ENCODE results near the gene DOCK8. TPM values are rescaled to one million over a fixed set of nuclear protein-coding genes. Genes with fewer than 3 reads are reported as not detected.

Gene DOCK8
- total and polyA plus RNA-seq, 3 donors from 2014 or later: 46.7 to 63.9 (median 51.4) TPM

DNA sequence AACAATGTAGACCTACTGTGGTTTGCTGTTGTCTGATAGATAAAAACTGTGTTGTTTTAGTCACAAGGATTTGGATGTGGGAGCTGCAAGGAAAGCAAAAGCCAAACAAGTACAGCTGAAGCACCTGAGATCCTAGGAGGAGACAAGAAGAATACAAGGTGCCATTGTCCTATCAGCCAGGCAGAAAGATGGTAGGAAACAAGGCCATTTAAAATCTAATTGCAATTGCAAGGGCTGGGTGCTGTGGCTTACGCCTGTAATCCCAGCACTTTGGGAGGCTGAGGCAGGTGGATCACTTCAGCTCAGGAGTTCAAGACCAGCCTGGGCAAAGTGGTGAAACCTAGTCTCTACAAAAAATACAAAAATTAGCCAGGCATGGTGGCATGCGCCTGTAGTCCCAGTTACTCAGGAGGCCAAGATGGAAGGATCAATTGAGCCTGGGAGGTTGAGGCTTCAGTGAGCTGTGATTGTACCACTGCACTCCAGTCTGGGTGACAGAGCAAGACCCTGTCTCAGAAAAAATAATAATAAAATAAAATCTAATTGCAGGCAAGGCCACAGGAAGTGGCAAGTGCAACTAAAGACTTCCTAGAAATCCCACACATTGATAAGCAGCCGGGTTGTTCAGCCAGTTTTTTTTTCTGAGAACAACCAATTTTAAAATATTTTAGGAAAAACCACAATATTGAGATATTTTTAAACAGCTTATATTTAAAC, 22.6 kb downstream of the DOCK8 start:
- WGBS, 2 donors: 68 to 71% methylated on average over 3 of the region's 3 CpGs
- no peaks in the 10 kb centered on the region for H3K27me3 ChIP-seq
- H3K27ac ChIP-seq: no peak overlapping the region
- H3K4me1 ChIP-seq: no peaks in the 10 kb centered on the region
- no peaks in the 10 kb centered on the region for H3K9me3 ChIP-seq
- H3K36me3 ChIP-seq (ENCODE audit: low read depth, missing control alignments): no peaks in the 10 kb centered on the region
- no peak overlapping the region for H3K4me3 ChIP-seq
- intact Hi-C loops (cut with DNase I; ENCODE audit: low total_unique reads): no loop called here
- no peak for DNase-seq
- no peak for TF ChIP-seq CTCF (IDR thresholded peaks at IDR 0.05)
- no peak for TF ChIP-seq POLR2A (IDR thresholded peaks at IDR 0.05)

DNA sequence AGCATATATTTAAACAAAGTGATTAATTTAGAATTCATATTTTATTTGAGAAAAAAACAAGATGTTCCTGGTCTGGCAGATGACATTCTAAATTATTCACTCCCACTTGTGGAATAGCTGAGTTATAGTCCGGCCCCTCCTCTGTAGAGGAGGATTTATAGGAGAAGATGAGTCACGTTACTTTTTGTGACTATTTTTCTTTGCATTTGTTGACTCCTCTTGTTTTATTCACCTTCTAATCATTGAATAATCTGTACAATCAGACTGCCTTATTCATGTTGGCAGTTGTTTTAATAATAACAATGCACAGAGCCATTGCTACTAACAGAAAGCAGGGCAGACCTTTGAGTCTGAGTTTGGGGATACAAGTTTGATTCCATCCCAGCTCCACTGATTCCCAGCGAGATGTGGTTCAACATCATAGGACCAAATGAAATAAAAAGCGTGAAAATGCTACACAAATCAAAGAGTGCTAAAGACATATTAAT, 23.2 kb downstream of the DOCK8 start:
- WGBS, 2 donors: 68 to 69% methylated on average over 4 of the region's 4 CpGs
- TF ChIP-seq CTCF (IDR thresholded peaks at IDR 0.05) (no peak), POLR2A (IDR thresholded peaks at IDR 0.05) (no peak)

GRCh38 chr9:242461-243080, 27.9 kb downstream of the DOCK8 start:
- Histone ChIP-seq H3K36me3 (ENCODE audit: low read depth, missing control alignments) (no peaks in the 10 kb centered on the region), H3K27ac (no peak overlapping the region), H3K27me3 (no peaks in the 10 kb centered on the region), H3K9me3 (no peaks in the 10 kb centered on the region), H3K4me1 (no peaks in the 10 kb centered on the region), H3K4me3 (no peak overlapping the region)
- DNase-seq: no peak
- 86 to 88% methylated on average over 5 of the region's 5 CpGs for WGBS, 2 donors
- intact Hi-C loops (cut with DNase I; ENCODE audit: low total_unique reads): no loop called here
- no peak for TF ChIP-seq POLR2A (IDR thresholded peaks at IDR 0.05)
- no peak for TF ChIP-seq CTCF (IDR thresholded peaks at IDR 0.05)

More for the DNA sequence above, 23.2 kb downstream of the DOCK8 start:
- no peaks in the 10 kb centered on the region for H3K9me3 ChIP-seq
- H3K4me1 ChIP-seq: no peaks in the 10 kb centered on the region
- no peaks in the 10 kb centered on the region for H3K36me3 ChIP-seq (ENCODE audit: low read depth, missing control alignments)
- DNase-seq: no peak
- H3K4me3 ChIP-seq: no peak overlapping the region
- H3K27ac ChIP-seq: no peak overlapping the region
- intact Hi-C loops (cut with DNase I; ENCODE audit: low total_unique reads): no loop called here
- H3K27me3 ChIP-seq: no peaks in the 10 kb centered on the region

DNA sequence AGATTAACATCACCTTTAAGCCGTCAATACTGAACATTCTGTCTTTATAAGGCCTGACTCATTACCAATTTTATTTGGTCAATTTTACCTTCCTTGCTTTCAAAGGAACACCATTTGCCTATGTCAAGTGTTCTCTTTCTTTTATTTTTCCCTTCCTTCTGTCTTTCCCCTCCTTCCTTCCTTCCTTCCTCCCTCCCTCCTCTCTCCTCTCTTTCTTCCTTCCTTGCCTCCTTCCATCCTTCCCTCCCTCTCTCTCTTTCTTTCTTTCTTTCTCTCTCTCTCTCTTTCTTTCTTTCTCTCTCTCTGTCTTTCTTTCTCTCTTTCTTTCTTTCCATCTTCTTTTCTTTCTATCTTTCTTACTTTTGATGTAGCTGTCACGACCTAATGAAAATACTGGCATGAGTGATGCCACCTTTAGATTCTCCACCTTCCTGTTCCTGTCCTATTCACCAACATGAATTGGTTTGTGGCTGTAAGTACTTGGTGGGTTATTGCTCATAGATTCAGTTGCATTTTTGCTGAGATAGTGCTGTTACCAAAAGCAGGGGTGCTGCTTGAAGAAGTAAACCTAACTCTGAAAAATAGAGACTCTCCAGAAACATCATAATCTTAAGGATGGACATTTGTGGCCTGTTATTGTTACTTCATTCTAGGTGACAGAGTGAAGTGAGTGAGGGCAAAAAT, 33.8 kb downstream of the DOCK8 start:
- WGBS, 2 donors: 65 to 86% methylated on average over 2 of the region's 2 CpGs
- no peak overlapping the region for H3K27ac ChIP-seq
- no peaks in the 10 kb centered on the region for H3K36me3 ChIP-seq (ENCODE audit: low read depth, missing control alignments)
- no peaks in the 10 kb centered on the region for H3K27me3 ChIP-seq
- no peaks in the 10 kb centered on the region for H3K4me1 ChIP-seq
- intact Hi-C loops (cut with DNase I; ENCODE audit: low total_unique reads): no loop called here
- H3K9me3 ChIP-seq: no peaks in the 10 kb centered on the region
- no peak for DNase-seq
- TF ChIP-seq CTCF (IDR thresholded peaks at IDR 0.05) (no peak), POLR2A (IDR thresholded peaks at IDR 0.05) (no peak)
- no peak overlapping the region for H3K4me3 ChIP-seq
